Neural progenitor cell (in vitro differentiated cells): ENCODE measurements around the gene MICA.
"Not testable (repeated sequence)": the region's sequence is repeated elsewhere in the genome, so short reads cannot be mapped to it uniquely, and the experiment has no call there.

Experiments
- CTCF ChIP-seq: fragments of 200-600 bp; sonication (generic); IDR thresholded peaks from 2 replicates; pipeline ENCODE4 v1.5.1; 2017; ENCODE audit warnings: antibody characterized with exemption, mild to moderate bottlenecking
- EZH2 ChIP-seq: fragments of 200-600 bp; sonication (generic); IDR thresholded peaks from 2 replicates; pipeline ENCODE4 v1.6.1; 2017; ENCODE audit warnings: antibody characterized with exemption, mild to moderate bottlenecking, moderate library complexity
- EZH2phosphoT487 ChIP-seq: fragments of 200-600 bp; sonication (generic); IDR thresholded peaks from 2 replicates; pipeline ENCODE4 v1.6.1; 2017; ENCODE audit warnings: antibody characterized with exemption

GRCh38 chr6:31389802-31390132 is 13.6 kb upstream of the MICA start:
- TF ChIP-seq CTCF, EZH2phosphoT487, EZH2: not testable (repeated sequence)
